Loucy (cell line): ENCODE measurements around the gene SBF2.

Source experiments
- CTCF ChIP-seq: fragments of 200-600 bp; sonication (generic); conservative IDR thresholded peaks from 2 replicates; pipeline ENCODE4 v1.5.1; 2014; ENCODE audit warnings: mild to moderate bottlenecking, antibody characterized with exemption, low read length
- EZH2phosphoT487 ChIP-seq: fragments of 200-600 bp; IDR thresholded peaks from 2 replicates; pipeline ENCODE4 v1.6.1; 2018; ENCODE audit warnings: antibody characterized with exemption, mild to moderate bottlenecking, moderate library complexity, borderline replicate concordance

GRCh38 chr11:10122326-10123197, 171.5 kb downstream of the SBF2 start:
- TF ChIP-seq CTCF (no peak), EZH2phosphoT487 (no peak)
